ENCODE data around the gene JAK2. TPM values are rescaled to one million over a fixed set of nuclear protein-coding genes. Genes with fewer than 3 reads are reported as not detected.
A peak's percentile ranks its signal among the peaks of the same experiment; 100 is the strongest.
"Not testable (repeated sequence)": the region's sequence is repeated elsewhere in the genome, so short reads cannot be mapped to it uniquely, and the experiment has no call there.

Gene JAK2
- total RNA-seq, 1 donor from 2014 or later: 29.9 TPM

DNA sequence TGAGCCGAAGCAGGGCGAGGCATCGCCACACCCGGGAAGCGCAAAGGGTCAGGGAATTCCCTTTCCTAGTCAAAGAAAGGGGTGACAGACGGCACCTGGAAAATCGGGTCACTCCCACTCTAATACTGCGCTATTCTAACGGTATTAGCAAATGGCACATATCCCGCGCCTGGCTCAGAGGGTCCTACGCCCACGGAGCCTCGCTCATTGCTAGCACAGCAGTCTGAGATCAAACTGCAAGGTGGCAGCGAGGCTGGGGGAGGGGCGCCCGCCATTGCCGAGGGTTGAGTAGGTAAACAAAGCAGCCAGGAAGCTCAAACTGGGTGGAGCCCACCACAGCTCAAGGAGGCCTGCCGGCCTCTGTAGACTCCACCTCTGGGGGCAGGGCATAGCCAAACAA lies 46.9 kb downstream of the JAK2 start:
- DNase-seq; H3K27me3 Mint-ChIP-seq; H3K27ac Mint-ChIP-seq; intact Hi-C loops (cut with micrococcal nuclease); H3K4me3 Mint-ChIP-seq: not testable (repeated sequence)
- Mint-ChIP-seq H3K9me3 (peaks cover 27% of the 10 kb centered on the region), H3K4me1 (peaks cover 21% of the 10 kb centered on the region), H3K36me3 (ENCODE audit: low read depth) (peaks cover 81% of the 10 kb centered on the region)

DNA sequence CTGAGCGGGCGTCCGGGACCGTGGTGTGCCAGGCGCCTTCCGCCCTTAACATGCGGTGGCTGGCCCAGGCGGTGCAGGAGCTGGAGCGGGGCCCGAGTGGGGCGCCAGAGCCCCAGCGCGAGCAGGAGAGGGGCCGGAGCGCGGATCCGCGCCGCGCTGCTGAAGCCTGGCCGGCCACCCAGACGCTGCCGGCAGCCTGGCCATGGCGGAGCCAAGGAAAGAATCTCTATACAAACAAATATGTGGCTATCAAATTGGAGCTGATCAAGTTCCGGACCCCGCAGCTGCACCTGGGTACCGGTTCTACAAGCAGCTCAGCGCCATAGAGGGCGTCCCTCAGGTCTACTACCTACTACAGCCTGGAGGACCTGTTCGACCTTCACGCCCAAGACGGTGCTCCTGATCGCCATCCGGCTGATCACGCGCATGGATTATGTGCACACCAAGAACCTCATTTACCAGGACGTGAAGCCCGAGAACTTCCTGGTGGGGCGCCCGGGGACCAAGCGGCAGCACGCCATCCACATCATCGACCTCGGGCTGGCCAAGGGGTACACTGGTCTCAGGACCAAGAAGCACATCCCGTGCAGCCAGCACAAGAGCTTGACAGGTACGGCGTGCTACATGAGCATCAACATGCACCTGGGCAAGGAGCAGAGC lies 55.8 kb downstream of the JAK2 start:
- DNase-seq: no peak
- Mint-ChIP-seq H3K27ac (no peak overlapping the region), H3K4me1 (peaks cover 2% of the 10 kb centered on the region), H3K36me3 (ENCODE audit: low read depth) (peaks cover 66% of the 10 kb centered on the region), H3K4me3 (no peak overlapping the region), H3K27me3 (no peaks in the 10 kb centered on the region), H3K9me3 (peaks cover 8% of the 10 kb centered on the region)
- intact Hi-C loops (cut with micrococcal nuclease): no loop called here

DNA sequence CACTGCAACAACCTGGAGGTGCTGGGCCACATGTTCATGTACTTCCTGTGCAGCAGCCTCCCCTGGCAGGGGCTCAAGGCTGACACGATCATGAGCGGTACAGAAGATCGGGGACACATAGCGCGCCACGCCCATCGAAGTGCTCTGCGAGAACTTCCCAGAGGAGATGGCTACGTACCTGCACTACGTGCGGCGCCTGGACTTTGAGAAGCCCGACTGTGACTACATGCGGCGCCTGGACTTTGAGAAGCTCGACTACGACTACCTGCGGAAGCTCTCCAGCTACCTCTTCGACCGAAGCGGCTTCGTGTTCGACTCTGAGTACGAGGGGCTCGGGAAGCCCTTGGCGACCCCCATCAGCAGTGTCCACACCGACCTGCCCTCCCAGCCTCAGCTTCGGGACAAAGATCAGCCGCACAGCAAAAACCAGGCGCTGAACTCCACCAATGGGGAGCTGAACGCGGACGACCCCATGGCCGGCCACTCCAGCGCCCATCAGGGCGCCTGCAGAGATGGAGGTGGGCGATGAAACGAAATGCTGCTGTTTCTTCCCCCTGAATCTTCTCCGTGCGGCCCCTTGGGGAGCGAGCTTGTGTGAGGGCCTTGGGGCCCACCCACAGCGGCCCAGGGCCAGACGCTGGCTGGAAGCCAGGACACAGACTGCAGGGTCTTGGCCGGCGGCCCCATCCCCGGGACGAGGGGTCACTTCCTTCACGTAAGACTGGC lies 56.5 kb downstream of the JAK2 start:
- Mint-ChIP-seq H3K27ac (no peak overlapping the region), H3K27me3 (no peaks in the 10 kb centered on the region), H3K36me3 (ENCODE audit: low read depth) (peaks cover 72% of the 10 kb centered on the region), H3K4me3 (no peak overlapping the region), H3K4me1 (peaks cover 7% of the 10 kb centered on the region), H3K9me3 (peaks cover 8% of the 10 kb centered on the region)
- DNase-seq: no peak
- intact Hi-C loops (cut with micrococcal nuclease): no loop called here

DNA sequence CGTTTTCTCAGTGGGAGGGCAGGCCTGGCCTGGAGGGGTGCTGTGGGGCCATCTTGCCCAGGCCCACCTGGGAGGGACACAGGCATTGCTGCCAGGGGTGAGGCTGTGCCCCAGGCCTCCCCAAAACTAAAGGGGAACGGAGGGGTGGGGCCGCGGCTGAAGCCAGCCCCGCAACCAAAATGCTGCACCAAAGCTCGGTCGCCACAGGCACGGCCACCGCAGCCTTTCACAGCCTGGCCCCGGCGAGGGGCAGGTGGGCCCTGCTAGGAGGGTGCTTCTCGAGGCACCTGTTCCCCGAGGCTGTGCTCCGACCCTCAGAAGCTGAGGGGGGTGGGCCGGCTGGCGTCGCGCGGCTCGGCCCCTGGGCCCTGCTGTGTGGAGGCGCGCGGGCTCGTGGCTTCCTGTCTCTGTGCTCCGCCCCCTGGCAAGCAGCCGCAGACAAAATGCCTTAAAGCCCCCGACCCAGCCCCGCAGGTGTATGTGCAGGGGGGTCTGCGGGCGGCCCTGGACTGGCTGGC lies 57.6 kb downstream of the JAK2 start:
- intact Hi-C loops (cut with micrococcal nuclease): no loop called here
- Mint-ChIP-seq H3K36me3 (ENCODE audit: low read depth) (peaks cover 69% of the 10 kb centered on the region), H3K27me3 (no peaks in the 10 kb centered on the region), H3K9me3 (peaks cover 8% of the 10 kb centered on the region), H3K4me3 (peak overlapping the region; percentile 23), H3K4me1 (peaks cover 9% of the 10 kb centered on the region), H3K27ac (no peak overlapping the region)
- no peak for DNase-seq

DNA sequence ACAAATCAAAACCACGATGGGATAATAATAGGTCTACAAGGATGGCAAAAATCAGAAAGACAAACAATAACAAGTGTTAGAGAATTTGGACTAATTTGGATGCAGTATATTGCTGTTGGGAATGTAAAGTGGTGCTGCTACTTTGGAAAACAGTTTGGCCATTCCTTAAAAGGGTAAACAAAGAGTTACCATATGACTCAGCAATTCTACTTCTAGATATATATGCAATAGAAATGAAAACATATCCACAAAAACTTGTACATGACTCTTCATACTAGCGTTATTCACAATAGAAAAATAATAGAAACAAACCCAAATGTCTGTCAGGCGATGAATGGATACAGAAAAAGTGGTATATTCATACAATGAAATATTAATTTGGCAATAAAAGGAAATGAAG lies 58.3 kb downstream of the JAK2 start:
- peaks cover 8% of the 10 kb centered on the region for H3K9me3 Mint-ChIP-seq
- intact Hi-C loops (cut with micrococcal nuclease): no loop called here
- H3K4me3 Mint-ChIP-seq: peak overlapping the region; percentile 23
- DNase-seq: no peak
- no peak overlapping the region for H3K27ac Mint-ChIP-seq
- peaks cover 74% of the 10 kb centered on the region for H3K36me3 Mint-ChIP-seq (ENCODE audit: low read depth)
- no peaks in the 10 kb centered on the region for H3K27me3 Mint-ChIP-seq
- peaks cover 9% of the 10 kb centered on the region for H3K4me1 Mint-ChIP-seq

DNA sequence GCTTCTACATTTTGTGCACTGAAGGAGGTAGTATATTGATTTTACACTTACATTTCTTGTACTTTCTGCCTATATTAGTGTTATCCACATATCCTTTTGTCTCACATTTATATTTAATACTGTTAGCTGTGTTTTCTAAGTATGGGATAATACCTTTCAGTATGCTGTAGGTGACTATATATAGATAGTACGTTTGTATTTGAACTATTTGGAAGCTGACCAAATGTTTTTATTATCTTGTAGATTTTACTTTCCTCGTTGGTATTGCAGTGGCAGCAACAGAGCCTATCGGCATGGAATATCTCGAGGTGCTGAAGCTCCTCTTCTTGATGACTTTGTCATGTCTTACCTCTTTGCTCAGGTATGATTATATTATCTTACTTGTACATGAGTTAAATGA lies 59.1 kb downstream of the JAK2 start:
- DNase-seq: no peak
- Mint-ChIP-seq H3K27ac (no peak overlapping the region), H3K4me1 (peaks cover 9% of the 10 kb centered on the region), H3K36me3 (ENCODE audit: low read depth) (peaks cover 73% of the 10 kb centered on the region), H3K9me3 (peaks cover 8% of the 10 kb centered on the region), H3K27me3 (no peaks in the 10 kb centered on the region), H3K4me3 (no peak overlapping the region)
- intact Hi-C loops (cut with micrococcal nuclease): no loop called here

DNA sequence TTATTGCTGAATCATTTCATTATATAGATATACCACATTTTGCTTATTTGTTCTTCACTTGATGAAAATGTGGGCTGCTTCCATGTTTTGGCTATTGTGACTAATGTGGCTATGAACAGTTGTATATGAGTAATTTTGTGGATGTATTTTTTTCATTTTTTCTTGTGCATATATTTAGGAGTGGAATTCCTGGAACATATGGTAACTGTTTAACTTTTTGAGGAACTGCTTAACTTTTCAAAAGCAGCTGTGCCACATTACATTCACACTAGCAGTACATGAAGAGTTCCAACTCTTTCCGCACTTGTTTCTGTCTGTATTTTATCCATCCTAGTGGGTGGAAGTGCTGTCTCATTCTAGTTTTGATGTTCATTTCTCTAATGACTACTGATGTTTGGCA lies 67.8 kb downstream of the JAK2 start:
- DNase-seq: no peak

DNA sequence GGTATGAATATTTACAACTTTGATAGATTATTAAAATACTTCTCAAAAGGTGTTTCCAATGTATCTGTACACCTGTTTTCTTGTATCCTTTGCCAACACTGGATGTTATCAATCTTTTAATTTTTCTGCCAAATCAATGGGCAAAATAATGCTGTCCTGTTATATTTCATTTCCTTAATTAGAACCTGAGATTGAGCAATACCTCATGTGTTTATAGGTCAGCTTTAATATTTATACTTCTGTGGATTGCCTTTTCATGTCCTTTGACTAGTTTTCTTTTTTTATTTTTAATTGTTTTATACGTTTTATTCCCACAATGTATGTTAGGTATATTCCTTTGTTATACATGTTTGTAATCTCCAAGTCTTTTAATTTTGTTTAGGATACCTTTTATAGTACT lies 77.6 kb downstream of the JAK2 start:
- Mint-ChIP-seq H3K4me3 (no peak overlapping the region), H3K9me3 (no peaks in the 10 kb centered on the region), H3K4me1 (peaks cover 14% of the 10 kb centered on the region), H3K36me3 (ENCODE audit: low read depth) (peaks cover 42% of the 10 kb centered on the region), H3K27ac (no peak overlapping the region), H3K27me3 (no peaks in the 10 kb centered on the region)
- DNase-seq: no peak
- intact Hi-C loops (cut with micrococcal nuclease): no loop called here

More for the DNA sequence above, 67.8 kb downstream of the JAK2 start:
- H3K27ac Mint-ChIP-seq: no peak overlapping the region
- H3K4me3 Mint-ChIP-seq: no peak overlapping the region
- peaks cover 65% of the 10 kb centered on the region for H3K36me3 Mint-ChIP-seq (ENCODE audit: low read depth)
- no peaks in the 10 kb centered on the region for H3K27me3 Mint-ChIP-seq
- peaks cover 12% of the 10 kb centered on the region for H3K4me1 Mint-ChIP-seq
- no peaks in the 10 kb centered on the region for H3K9me3 Mint-ChIP-seq
- intact Hi-C loops (cut with micrococcal nuclease): no loop called here

DNA sequence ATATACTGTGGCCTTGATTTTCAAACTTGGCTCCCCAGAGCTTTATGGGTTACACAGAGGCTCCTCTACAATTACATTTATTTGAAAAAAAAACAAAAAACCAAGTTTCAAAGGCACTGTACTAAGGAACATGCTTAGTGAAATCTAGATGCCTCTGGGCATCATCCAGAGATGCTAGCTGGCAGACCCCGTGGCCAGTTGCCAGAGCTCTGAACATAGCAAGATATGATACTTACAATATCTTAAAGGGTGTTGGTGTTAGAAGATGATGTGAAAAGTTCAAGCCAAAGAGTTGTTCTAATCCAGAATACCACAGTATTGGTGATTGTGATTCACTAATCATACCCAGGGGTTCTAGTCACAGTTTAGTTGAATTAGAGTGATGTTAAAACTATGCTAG lies 87.8 kb downstream of the JAK2 start:
- intact Hi-C loops (cut with micrococcal nuclease): loop anchor here (10.0 kb wide), 2 partner anchors 308 to 362 kb away; partner anchors contain the start of gene PLGRKT
- Mint-ChIP-seq H3K4me3 (no peak overlapping the region), H3K27me3 (no peaks in the 10 kb centered on the region), H3K27ac (no peak overlapping the region), H3K4me1 (peaks cover 17% of the 10 kb centered on the region), H3K9me3 (no peaks in the 10 kb centered on the region), H3K36me3 (ENCODE audit: low read depth) (peaks cover 59% of the 10 kb centered on the region)
- no peak for DNase-seq

DNA sequence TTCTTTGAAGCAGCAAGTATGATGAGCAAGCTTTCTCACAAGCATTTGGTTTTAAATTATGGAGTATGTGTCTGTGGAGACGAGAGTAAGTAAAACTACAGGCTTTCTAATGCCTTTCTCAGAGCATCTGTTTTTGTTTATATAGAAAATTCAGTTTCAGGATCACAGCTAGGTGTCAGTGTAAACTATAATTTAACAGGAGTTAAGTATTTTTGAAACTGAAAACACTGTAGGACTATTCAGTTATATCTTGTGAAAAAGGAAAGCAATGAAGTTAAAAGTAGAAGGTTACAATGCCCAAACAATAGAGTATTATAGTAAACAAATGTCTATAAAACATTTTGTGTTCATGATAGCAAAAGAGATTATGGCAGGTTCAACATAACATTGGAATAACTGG lies 88.6 kb downstream of the JAK2 start:
- Mint-ChIP-seq H3K9me3 (no peaks in the 10 kb centered on the region), H3K36me3 (ENCODE audit: low read depth) (peaks cover 55% of the 10 kb centered on the region), H3K4me3 (no peak overlapping the region), H3K27ac (peak overlapping the region; percentile 11), H3K27me3 (no peaks in the 10 kb centered on the region), H3K4me1 (peaks cover 17% of the 10 kb centered on the region)
- DNase-seq: no peak
- intact Hi-C loops (cut with micrococcal nuclease): loop anchor here (10.0 kb wide), 2 partner anchors 309 to 361 kb away; partner anchors contain the start of gene PLGRKT

DNA sequence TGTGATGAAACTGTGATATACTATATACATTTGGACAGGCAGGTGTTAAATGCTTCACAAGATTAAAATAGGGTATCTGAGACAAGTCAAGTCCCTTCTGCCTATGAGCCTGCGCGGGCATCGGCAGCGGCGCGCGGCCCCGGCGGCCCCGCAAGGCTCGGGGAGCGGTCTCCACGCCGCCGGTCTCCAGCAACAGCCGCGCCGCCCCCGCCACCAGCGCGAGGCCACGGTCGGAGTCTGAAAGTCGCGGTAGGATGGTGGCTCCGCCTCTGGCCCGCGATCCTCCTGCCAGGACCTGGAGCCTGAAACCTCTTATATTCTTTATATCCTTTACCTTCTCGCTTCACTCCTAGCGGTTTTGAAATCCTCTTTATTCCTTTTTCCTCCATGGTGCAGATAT lies 100.9 kb downstream of the JAK2 start:
- peaks cover 70% of the 10 kb centered on the region for H3K36me3 Mint-ChIP-seq (ENCODE audit: low read depth)
- intact Hi-C loops (cut with micrococcal nuclease): no loop called here
- H3K27me3 Mint-ChIP-seq: no peaks in the 10 kb centered on the region
- no peak overlapping the region for H3K27ac Mint-ChIP-seq
- no peak for DNase-seq
- H3K4me1 Mint-ChIP-seq: peaks cover 2% of the 10 kb centered on the region
- peaks cover 5% of the 10 kb centered on the region for H3K9me3 Mint-ChIP-seq
- H3K4me3 Mint-ChIP-seq: no peak overlapping the region

DNA sequence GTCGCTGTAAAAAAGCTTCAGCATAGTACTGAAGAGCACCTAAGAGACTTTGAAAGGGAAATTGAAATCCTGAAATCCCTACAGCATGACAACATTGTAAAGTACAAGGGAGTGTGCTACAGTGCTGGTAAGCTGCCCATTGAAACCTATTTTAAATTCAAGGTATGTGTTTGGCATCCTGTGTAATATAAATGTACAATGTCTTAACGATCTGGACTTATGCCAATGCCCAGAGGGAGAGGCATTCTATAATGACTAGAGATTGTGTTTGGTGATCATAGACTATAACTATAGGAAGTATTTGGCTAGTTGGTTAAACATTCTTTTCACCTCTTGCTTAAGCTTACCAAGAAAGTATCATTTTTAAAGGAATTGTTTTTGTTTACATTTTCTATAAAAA lies 104.7 kb downstream of the JAK2 start:
- peaks cover 5% of the 10 kb centered on the region for H3K9me3 Mint-ChIP-seq
- no peak overlapping the region for H3K27ac Mint-ChIP-seq
- no peak overlapping the region for H3K4me3 Mint-ChIP-seq
- no peak for DNase-seq
- peaks cover 43% of the 10 kb centered on the region for H3K36me3 Mint-ChIP-seq (ENCODE audit: low read depth)
- H3K27me3 Mint-ChIP-seq: no peaks in the 10 kb centered on the region
- intact Hi-C loops (cut with micrococcal nuclease): no loop called here
- no peaks in the 10 kb centered on the region for H3K4me1 Mint-ChIP-seq

- no peak overlapping the region for H3K27ac Mint-ChIP-seq
- no peak for DNase-seq
- H3K4me3 Mint-ChIP-seq: no peak overlapping the region
- no peaks in the 10 kb centered on the region for H3K4me1 Mint-ChIP-seq
- intact Hi-C loops (cut with micrococcal nuclease): no loop called here
- H3K9me3 Mint-ChIP-seq: peaks cover 3% of the 10 kb centered on the region
- no peaks in the 10 kb centered on the region for H3K36me3 Mint-ChIP-seq (ENCODE audit: low read depth)
- H3K27me3 Mint-ChIP-seq: no peaks in the 10 kb centered on the region
These were observed 110.7 kb downstream of the JAK2 start for GRCh38 chr9:5095795-5096194.

DNA sequence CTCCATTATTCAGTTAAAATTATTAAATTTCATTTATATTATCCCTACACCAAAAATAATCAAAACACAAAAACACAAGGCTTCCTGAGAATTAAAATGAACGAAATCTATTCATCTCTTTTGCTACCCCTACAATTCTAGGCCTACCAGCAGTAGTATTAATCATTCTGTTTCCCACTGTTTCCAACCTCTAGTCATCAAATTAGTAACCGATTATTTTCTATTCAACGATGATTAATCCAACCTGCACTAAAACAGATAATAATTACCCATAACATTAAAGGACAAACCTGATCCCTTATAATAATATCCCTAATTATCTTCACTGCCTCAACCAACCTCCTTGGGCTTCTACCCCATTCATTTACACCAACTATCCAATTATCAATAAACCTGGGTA lies 114.4 kb downstream of the JAK2 start:
- Mint-ChIP-seq H3K4me3 (no peak overlapping the region), H3K27ac (no peak overlapping the region), H3K36me3 (ENCODE audit: low read depth) (peaks cover 2% of the 10 kb centered on the region), H3K4me1 (no peaks in the 10 kb centered on the region), H3K9me3 (peaks cover 23% of the 10 kb centered on the region), H3K27me3 (no peaks in the 10 kb centered on the region)
- intact Hi-C loops (cut with micrococcal nuclease): no loop called here
- DNase-seq: no peak

All from activated CD4-positive, alpha-beta T cell treated with anti-CD3 and anti-CD28 coated beads, Interleukin-2, amount 10 ng/mL, durations not matched to agents 24 days and 14 days (primary cell).